OCI-LY1 (cell line): Measurements from ENCODE around the gene TNFRSF18.

Source experiments
- H2AFZ ChIP-seq: fragments of 200-600 bp; sonication (generic), shearing (Covaris generic); 2 replicates; pipeline ENCODE4 v1.6.0; 2014; ENCODE audit warnings: antibody characterized with exemption, mild to moderate bottlenecking, low read length
- H3F3A ChIP-seq: fragments of 200-600 bp; sonication (generic), shearing (Covaris generic); 2 replicates; pipeline ENCODE4 v1.6.0; 2014; ENCODE audit warnings: mild to moderate bottlenecking, antibody characterized with exemption, low read length, moderate library complexity; ENCODE audit not compliant: insufficient read depth
- H3K27ac ChIP-seq: fragments of 200-600 bp; sonication (generic); 2 replicates; pipeline ENCODE4 v1.5.1; 2014; ENCODE audit warnings: low read length, mixed run types, mild to moderate bottlenecking, low read depth; ENCODE audit not compliant: poor library complexity, severe bottlenecking
- H3K27me3 ChIP-seq: fragments of 200-600 bp; sonication (generic); 2 replicates; pipeline ENCODE4 v1.6.0; 2014; ENCODE audit warnings: antibody characterized with exemption, mild to moderate bottlenecking, low read length, moderate library complexity; ENCODE audit not compliant: insufficient read depth
- H3K36me3 ChIP-seq: fragments of 200-600 bp; sonication (generic); 2 replicates; pipeline ENCODE4 v1.6.1; 2014; ENCODE audit warnings: mild to moderate bottlenecking, antibody characterized with exemption, low read length, moderate library complexity, mixed read lengths; ENCODE audit not compliant: insufficient read depth
- H3K4me1 ChIP-seq: fragments of 200-600 bp; sonication (generic); 2 replicates; pipeline ENCODE4 v1.5.1; 2014; ENCODE audit warnings: mild to moderate bottlenecking, low read length, moderate library complexity; ENCODE audit not compliant: insufficient read depth, severe bottlenecking
- H3K4me2 ChIP-seq: fragments of 200-600 bp; sonication (generic), shearing (Covaris generic); 2 replicates; pipeline ENCODE4 v1.6.1; 2014; ENCODE audit warnings: low read length
- H3K4me3 ChIP-seq: fragments of 200-600 bp; sonication (generic); 2 replicates; pipeline ENCODE4 v1.5.1; 2014; ENCODE audit warnings: low read length, low read depth, mild to moderate bottlenecking, mixed read lengths; ENCODE audit not compliant: poor library complexity, severe bottlenecking
- H3K79me2 ChIP-seq: fragments of 200-600 bp; shearing (Covaris generic); 2 replicates; pipeline ENCODE4 v1.6.1; 2016; ENCODE audit warnings: mixed run types, low read length, mixed read lengths; ENCODE audit not compliant: insufficient read depth
- H3K9ac ChIP-seq: fragments of 200-600 bp; sonication (generic), shearing (Covaris generic); 2 replicates; pipeline ENCODE4 v1.6.1; 2014; ENCODE audit warnings: mild to moderate bottlenecking, low read length, mixed read lengths
- H3K9me2 ChIP-seq: fragments of 200-600 bp; sonication (generic), shearing (Covaris generic); 2 replicates; pipeline ENCODE4 v1.6.1; 2014; ENCODE audit warnings: low read depth, mild to moderate bottlenecking, low read length, mixed read lengths
- H3K9me3 ChIP-seq: fragments of 200-600 bp; shearing (Covaris generic); 2 replicates; pipeline ENCODE4 v1.6.1; 2014; ENCODE audit warnings: low read length, mixed read lengths
- H4K20me1 ChIP-seq: fragments of 200-600 bp; sonication (generic), shearing (Covaris generic); 2 replicates; pipeline ENCODE4 v1.6.0; 2016; ENCODE audit warnings: mild to moderate bottlenecking, low read length; ENCODE audit not compliant: insufficient read depth
- EZH2 ChIP-seq: fragments of 200-600 bp; sonication (generic), shearing (Covaris generic); IDR thresholded peaks from 2 replicates; pipeline ENCODE4 v1.8.0; 2017; ENCODE audit warnings: borderline replicate concordance, mixed run types, mild to moderate bottlenecking, antibody characterized with exemption, low read length, moderate library complexity, mixed read lengths
- TF ChIP-seq, protein P1 (sequence below): fragments of 200-600 bp; sonication (generic), shearing (Covaris generic); IDR thresholded peaks from 2 replicates; pipeline ENCODE4 v1.5.1; 2017; ENCODE audit warnings: mild to moderate bottlenecking, antibody characterized with exemption, low read length, moderate library complexity, mixed read lengths

Gene TNFRSF18

DNA sequence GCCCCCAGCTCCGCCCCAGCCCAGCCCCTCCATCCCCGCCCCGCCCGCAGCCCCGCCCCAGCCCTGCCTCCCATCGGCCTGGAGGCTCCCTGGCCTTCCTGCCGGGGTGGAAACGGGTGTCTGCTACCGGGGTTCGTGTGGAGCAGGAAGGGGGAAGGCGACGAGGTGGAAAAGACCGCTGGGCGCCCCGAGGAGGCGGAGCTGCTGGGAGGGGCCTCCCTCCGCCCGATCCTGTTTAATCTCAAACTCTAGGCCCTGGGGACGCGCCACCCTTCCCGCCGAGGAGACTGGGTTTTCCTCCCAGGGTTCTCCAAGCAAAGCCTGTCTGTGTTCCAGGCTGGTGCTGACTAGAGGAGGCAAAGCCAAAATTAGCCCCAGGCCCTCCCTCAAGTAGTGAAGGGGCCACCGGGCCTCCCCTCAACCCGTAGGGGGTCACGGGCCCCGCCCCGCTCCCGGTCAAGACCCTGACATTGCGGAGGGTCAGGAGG, 48.9 kb downstream of the TNFRSF18 start:
- no peaks in the 10 kb centered on the region for H3K9me2 ChIP-seq
- no peaks in the 10 kb centered on the region for H3K36me3 ChIP-seq
- H4K20me1 ChIP-seq = no peaks in the 10 kb centered on the region
- H3K4me3 ChIP-seq = peak overlapping the region; percentile 82
- H3K9ac ChIP-seq = peak overlapping the region; percentile 81
- peak overlapping the region; percentile 94 for H2AFZ ChIP-seq
- H3K79me2 ChIP-seq = no peaks in the 10 kb centered on the region
- no peak overlapping the region for H3K27ac ChIP-seq
- no peak for TF ChIP-seq EZH2
- TF ChIP-seq, protein P1, sequence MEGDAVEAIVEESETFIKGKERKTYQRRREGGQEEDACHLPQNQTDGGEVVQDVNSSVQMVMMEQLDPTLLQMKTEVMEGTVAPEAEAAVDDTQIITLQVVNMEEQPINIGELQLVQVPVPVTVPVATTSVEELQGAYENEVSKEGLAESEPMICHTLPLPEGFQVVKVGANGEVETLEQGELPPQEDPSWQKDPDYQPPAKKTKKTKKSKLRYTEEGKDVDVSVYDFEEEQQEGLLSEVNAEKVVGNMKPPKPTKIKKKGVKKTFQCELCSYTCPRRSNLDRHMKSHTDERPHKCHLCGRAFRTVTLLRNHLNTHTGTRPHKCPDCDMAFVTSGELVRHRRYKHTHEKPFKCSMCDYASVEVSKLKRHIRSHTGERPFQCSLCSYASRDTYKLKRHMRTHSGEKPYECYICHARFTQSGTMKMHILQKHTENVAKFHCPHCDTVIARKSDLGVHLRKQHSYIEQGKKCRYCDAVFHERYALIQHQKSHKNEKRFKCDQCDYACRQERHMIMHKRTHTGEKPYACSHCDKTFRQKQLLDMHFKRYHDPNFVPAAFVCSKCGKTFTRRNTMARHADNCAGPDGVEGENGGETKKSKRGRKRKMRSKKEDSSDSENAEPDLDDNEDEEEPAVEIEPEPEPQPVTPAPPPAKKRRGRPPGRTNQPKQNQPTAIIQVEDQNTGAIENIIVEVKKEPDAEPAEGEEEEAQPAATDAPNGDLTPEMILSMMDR = no peak
- peaks cover 12% of the 10 kb centered on the region for H3K4me1 ChIP-seq
- H3K27me3 ChIP-seq = peaks cover 12% of the 10 kb centered on the region; the same call in 1 of the 2 replicates
- H3K4me2 ChIP-seq = peak overlapping the region; percentile 100
- H3K9me3 ChIP-seq = 0 out of 2 replicates have a peak, but pooled peaks cover 2% of the 10 kb centered on the region
- no peaks in the 10 kb centered on the region for H3F3A ChIP-seq

DNA sequence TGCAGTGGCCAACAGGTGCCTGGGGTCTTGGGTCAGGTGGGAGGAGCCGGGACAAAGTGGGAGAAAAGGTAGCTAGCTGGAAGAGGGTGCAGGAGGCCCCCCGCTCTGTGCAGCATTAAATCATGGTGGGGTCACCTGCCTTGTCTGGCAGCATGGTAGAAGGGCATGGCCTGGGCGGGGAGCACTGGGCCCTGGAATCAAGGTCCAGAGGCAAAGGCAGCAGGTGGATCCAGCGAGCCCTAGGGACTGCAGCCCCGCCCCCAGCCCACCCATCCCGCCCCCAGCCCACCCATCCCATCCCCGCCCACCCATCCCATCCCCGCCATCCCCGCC, 49.4 kb downstream of the TNFRSF18 start:
- H3K4me3 ChIP-seq = no peak overlapping the region
- peak overlapping the region; percentile 34; the same call in 1 of the 2 replicates for H3K4me2 ChIP-seq
- no peaks in the 10 kb centered on the region for H3K79me2 ChIP-seq
- peaks cover 12% of the 10 kb centered on the region; the same call in 1 of the 2 replicates for H3K27me3 ChIP-seq
- no peak overlapping the region for H3K27ac ChIP-seq
- no peak overlapping the region for H3K9ac ChIP-seq
- TF ChIP-seq, protein P1 = no peak
- TF ChIP-seq EZH2 = no peak
- 0 out of 2 replicates have a peak, but pooled peaks cover 2% of the 10 kb centered on the region for H3K9me3 ChIP-seq
- no peaks in the 10 kb centered on the region for H3K9me2 ChIP-seq
- H3F3A ChIP-seq = no peaks in the 10 kb centered on the region
- no peaks in the 10 kb centered on the region for H4K20me1 ChIP-seq
- no peaks in the 10 kb centered on the region for H3K36me3 ChIP-seq
- peaks cover 12% of the 10 kb centered on the region for H3K4me1 ChIP-seq
- H2AFZ ChIP-seq = no peak overlapping the region

DNA sequence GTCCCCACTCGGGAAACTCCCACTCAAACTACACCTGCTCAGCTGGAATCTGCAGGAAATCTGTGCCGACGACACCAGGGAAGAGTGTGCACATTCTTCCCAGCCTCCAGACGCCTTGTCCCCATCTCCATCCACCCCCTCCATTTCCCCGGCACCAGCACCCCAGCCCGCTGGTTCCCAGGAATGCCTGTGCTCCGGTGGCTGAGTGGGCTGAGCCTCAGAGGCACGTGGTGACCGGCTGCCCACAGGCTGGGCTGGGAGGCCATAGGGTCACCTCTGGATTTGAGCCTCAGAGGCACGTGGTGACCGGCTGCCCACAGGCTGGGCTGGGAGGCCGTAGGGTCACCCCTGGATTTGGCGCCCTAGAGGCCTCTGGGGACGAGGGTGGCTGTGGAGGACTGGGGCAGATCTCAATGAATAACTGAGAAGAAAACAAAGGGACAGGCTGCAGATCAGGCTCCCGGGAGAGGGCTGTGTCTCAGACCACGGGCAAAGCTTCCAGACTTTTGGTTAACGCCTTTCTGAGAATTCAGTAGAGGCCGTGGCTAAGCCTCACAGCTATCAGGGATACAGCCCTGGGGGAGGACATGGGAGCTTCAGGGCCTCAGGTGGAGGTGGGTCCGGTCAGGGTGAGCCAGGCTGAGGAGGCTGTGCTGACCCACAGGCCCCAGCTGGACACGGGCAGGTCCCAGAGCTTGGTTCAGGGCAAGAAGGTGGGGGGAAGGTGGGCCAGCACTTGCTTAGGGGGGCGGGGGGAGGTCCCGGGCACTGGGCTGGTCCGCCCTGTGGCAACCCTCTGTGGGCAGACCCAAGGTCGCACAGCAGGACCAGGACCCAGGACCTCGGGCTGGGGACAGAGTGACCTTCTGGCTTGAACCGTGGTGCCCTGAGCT, 50.0 kb downstream of the TNFRSF18 start:
- Histone ChIP-seq H3K79me2 (no peaks in the 10 kb centered on the region), H3K9me3 (0 out of 2 replicates have a peak, but pooled peaks cover 2% of the 10 kb centered on the region), H2AFZ (no peak overlapping the region), H3K4me3 (no peak overlapping the region), H3K9ac (no peak overlapping the region), H3K27ac (no peak overlapping the region), H3K36me3 (no peaks in the 10 kb centered on the region), H3F3A (no peaks in the 10 kb centered on the region), H3K27me3 (peaks cover 12% of the 10 kb centered on the region; the same call in 1 of the 2 replicates), H3K4me2 (peak overlapping the region; percentile 34; the same call in 1 of the 2 replicates), H3K4me1 (peaks cover 12% of the 10 kb centered on the region), H4K20me1 (no peaks in the 10 kb centered on the region), H3K9me2 (no peaks in the 10 kb centered on the region)
- TF ChIP-seq, protein P1 = no peak
- no peak for TF ChIP-seq EZH2
